H9 (cell line): Measurements from ENCODE around the gene RHBDL1. TPM values are rescaled to one million over a fixed set of nuclear protein-coding genes. Genes with fewer than 3 reads are reported as not detected.

Experiments used
- DNase-seq: peaks from one replicate; pipeline ENCODE4 v3.0.0-alpha.2; 2017
- H2AFZ ChIP-seq: one replicate; pipeline ENCODE4 v1.6.1; 2013; ENCODE audit warnings: mild to moderate bottlenecking, low read length, control low read depth, moderate library complexity
- H2AK5ac ChIP-seq: 2 replicates; pipeline ENCODE4 v1.6.1; 2013; ENCODE audit warnings: low read length, control low read depth, mixed read lengths; ENCODE audit not compliant: insufficient read length
- H2BK120ac ChIP-seq: one replicate; pipeline ENCODE4 v1.6.1; 2013; ENCODE audit warnings: low read depth, mild to moderate bottlenecking, low read length, control low read depth, inconsistent platforms; ENCODE audit not compliant: poor library complexity, severe bottlenecking
- H2BK12ac ChIP-seq: 2 replicates; pipeline ENCODE4 v1.6.1; 2013; ENCODE audit warnings: low read length, control low read depth, mixed read lengths, low read depth; ENCODE audit not compliant: insufficient read length
- H2BK15ac ChIP-seq: 2 replicates; pipeline ENCODE4 v1.6.1; 2013; ENCODE audit warnings: low read depth, low read length, control low read depth
- H2BK20ac ChIP-seq: one replicate; pipeline ENCODE4 v1.6.1; 2013; ENCODE audit warnings: low read depth, mild to moderate bottlenecking, low read length, control low read depth, inconsistent platforms; ENCODE audit not compliant: poor library complexity, severe bottlenecking
- H2BK5ac ChIP-seq: 2 replicates; pipeline ENCODE4 v1.6.1; 2013; ENCODE audit warnings: low read length, control low read depth, mixed read lengths; ENCODE audit not compliant: insufficient read length
- H3K14ac ChIP-seq: 2 replicates; pipeline ENCODE4 v1.6.1; 2013; ENCODE audit warnings: low read length, control low read depth; ENCODE audit not compliant: insufficient read depth
- H3K18ac ChIP-seq: 2 replicates; pipeline ENCODE4 v1.6.1; 2013; ENCODE audit warnings: low read depth, mild to moderate bottlenecking, mixed read lengths, low read length, control low read depth; ENCODE audit not compliant: insufficient read length
- H3K23ac ChIP-seq: 2 replicates; pipeline ENCODE4 v1.6.1; 2013; ENCODE audit warnings: low read length, control low read depth, mixed read lengths, low read depth; ENCODE audit not compliant: insufficient read length
- H3K23me2 ChIP-seq: 2 replicates; pipeline ENCODE4 v1.6.1; 2013; ENCODE audit warnings: low read depth, mild to moderate bottlenecking, mixed read lengths, low read length, control low read depth; ENCODE audit not compliant: insufficient read length, poor library complexity, severe bottlenecking
- H3K27ac ChIP-seq: 2 replicates; pipeline ENCODE4 v1.5.1; 2013; ENCODE audit warnings: low read length, control low read depth, mixed read lengths, low read depth; ENCODE audit not compliant: insufficient read length
- H3K27me3 ChIP-seq: 2 replicates; pipeline ENCODE4 v1.6.1; 2013; ENCODE audit warnings: low read length, control low read depth, inconsistent platforms; ENCODE audit not compliant: insufficient read depth
- H3K4ac ChIP-seq: 2 replicates; pipeline ENCODE4 v1.6.1; 2013; ENCODE audit warnings: low read depth, mild to moderate bottlenecking, control low read depth, inconsistent platforms, low read length, moderate library complexity
- H3K4me1 ChIP-seq: 2 replicates; pipeline ENCODE4 v1.6.1; 2013; ENCODE audit warnings: low read length, control low read depth, inconsistent platforms; ENCODE audit not compliant: insufficient read depth
- H3K4me2 ChIP-seq: 2 replicates; pipeline ENCODE4 v1.6.1; 2013; ENCODE audit warnings: low read length, control low read depth, mixed read lengths; ENCODE audit not compliant: insufficient read length, insufficient read depth
- H3K56ac ChIP-seq: 2 replicates; pipeline ENCODE4 v1.6.1; 2013; ENCODE audit warnings: low read depth, mild to moderate bottlenecking, mixed read lengths, low read length, control low read depth; ENCODE audit not compliant: insufficient read length
- H3K79me1 ChIP-seq: 2 replicates; pipeline ENCODE4 v1.6.1; 2013; ENCODE audit warnings: low read depth, mild to moderate bottlenecking, moderate library complexity, low read length, control low read depth, inconsistent platforms; ENCODE audit not compliant: insufficient read depth, poor library complexity, severe bottlenecking
- H3K79me2 ChIP-seq: 2 replicates; pipeline ENCODE4 v1.6.1; 2013; ENCODE audit warnings: low read length, control low read depth, inconsistent platforms; ENCODE audit not compliant: insufficient read depth
- H3K9ac ChIP-seq: 2 replicates; pipeline ENCODE4 v1.6.1; 2013; ENCODE audit warnings: low read length, control low read depth, mixed read lengths; ENCODE audit not compliant: insufficient read length; ENCODE audit errors: extremely low read depth
- H3K9me3 ChIP-seq: one replicate; pipeline ENCODE4 v1.6.1; 2013; ENCODE audit warnings: low read depth, low read length, inconsistent platforms; ENCODE audit not compliant: control insufficient read depth
- H3T11ph ChIP-seq: one replicate; pipeline ENCODE4 v1.6.1; 2013; ENCODE audit warnings: mild to moderate bottlenecking, low read length, control low read depth, inconsistent platforms
- H4K20me1 ChIP-seq: one replicate; pipeline ENCODE4 v1.6.1; 2013; ENCODE audit not compliant: control insufficient read depth, insufficient read length, insufficient read depth
- H4K5ac ChIP-seq: 2 replicates; pipeline ENCODE4 v1.6.1; 2013; ENCODE audit warnings: low read depth, mild to moderate bottlenecking, mixed read lengths, low read length, control low read depth; ENCODE audit not compliant: insufficient read length
- H4K8ac ChIP-seq: replicated peaks from 2 replicates; pipeline ENCODE4 v1.6.1; 2013; ENCODE audit warnings: low read length, control low read depth, mixed read lengths, low read depth; ENCODE audit not compliant: insufficient read length
- H4K91ac ChIP-seq: 2 replicates; pipeline ENCODE4 v1.6.1; 2013; ENCODE audit warnings: low read depth, mild to moderate bottlenecking, moderate library complexity, mixed read lengths, low read length, control low read depth; ENCODE audit not compliant: insufficient read length
- H3K27ac Mint-ChIP-seq, 3 experiments: 2 replicates in 2 of 3; 3 replicates in 1 of 3; pipeline ENCODE4 v1.8.0; 2020 to 2021; ENCODE audit warnings: mixed read lengths in 3 of 3, mild to moderate bottlenecking in 1 of 3, moderate library complexity in 1 of 3
- H3K27me3 Mint-ChIP-seq: 2 replicates; pipeline ENCODE4 v1.8.0; 2021; ENCODE audit warnings: low read depth, mild to moderate bottlenecking, moderate library complexity, mixed read lengths
- H3K36me3 Mint-ChIP-seq, 3 experiments: 2 replicates in 2 of 3; 3 replicates in 1 of 3; pipeline ENCODE4 v1.8.0; 2020 to 2021; ENCODE audit warnings: low read depth in 3 of 3, mixed read lengths in 3 of 3; ENCODE audit not compliant: insufficient read depth in 1 of 3
- H3K4me1 Mint-ChIP-seq, 2 experiments: 2 replicates each; pipeline ENCODE4 v1.8.0; 2020; ENCODE audit warnings: mixed read lengths in 2 of 2
- H3K4me3 Mint-ChIP-seq, 2 experiments: 2 replicates in 1 of 2; 3 replicates in 1 of 2; pipeline ENCODE4 v1.8.0; 2020 to 2021; ENCODE audit warnings: mild to moderate bottlenecking in 2 of 2, mixed read lengths in 2 of 2, moderate library complexity in 1 of 2
- H3K9me3 Mint-ChIP-seq, 2 experiments: 2 replicates in 1 of 2; 3 replicates in 1 of 2; pipeline ENCODE4 v1.8.0; 2020; ENCODE audit warnings: mild to moderate bottlenecking in 2 of 2, mixed read lengths in 2 of 2, moderate library complexity in 1 of 2
- WGBS: extraction: QIAGEN DNeasy Blood & Tissue Kit; methylation state at CpG from one replicate; pipeline ENCODE4 v1.1.7; 2013; ENCODE audit warnings: missing lambda C conversion rate, low lambda C conversion rate, mixed read lengths; ENCODE audit not compliant: insufficient read length; ENCODE audit errors: extremely low coverage; 5-methylcytosine and 5-hydroxymethylcytosine counted together
- total RNA-seq: library from RNA; stranded (reverse); gene quantifications from 2 replicates; pipeline ENCODE4 v1.2.1, GENCODE V29; 2021
- TF ChIP-seq, protein P1 (sequence below): fragments of 200-600 bp; sonication (generic); conservative IDR thresholded peaks from 3 replicates; pipeline ENCODE4 v1.8.0; 2021; ENCODE audit warnings: antibody characterized with exemption, mild to moderate bottlenecking

Gene RHBDL1
- total RNA-seq, 1 experiment from 2014 or later: 7.6 TPM

DNA sequence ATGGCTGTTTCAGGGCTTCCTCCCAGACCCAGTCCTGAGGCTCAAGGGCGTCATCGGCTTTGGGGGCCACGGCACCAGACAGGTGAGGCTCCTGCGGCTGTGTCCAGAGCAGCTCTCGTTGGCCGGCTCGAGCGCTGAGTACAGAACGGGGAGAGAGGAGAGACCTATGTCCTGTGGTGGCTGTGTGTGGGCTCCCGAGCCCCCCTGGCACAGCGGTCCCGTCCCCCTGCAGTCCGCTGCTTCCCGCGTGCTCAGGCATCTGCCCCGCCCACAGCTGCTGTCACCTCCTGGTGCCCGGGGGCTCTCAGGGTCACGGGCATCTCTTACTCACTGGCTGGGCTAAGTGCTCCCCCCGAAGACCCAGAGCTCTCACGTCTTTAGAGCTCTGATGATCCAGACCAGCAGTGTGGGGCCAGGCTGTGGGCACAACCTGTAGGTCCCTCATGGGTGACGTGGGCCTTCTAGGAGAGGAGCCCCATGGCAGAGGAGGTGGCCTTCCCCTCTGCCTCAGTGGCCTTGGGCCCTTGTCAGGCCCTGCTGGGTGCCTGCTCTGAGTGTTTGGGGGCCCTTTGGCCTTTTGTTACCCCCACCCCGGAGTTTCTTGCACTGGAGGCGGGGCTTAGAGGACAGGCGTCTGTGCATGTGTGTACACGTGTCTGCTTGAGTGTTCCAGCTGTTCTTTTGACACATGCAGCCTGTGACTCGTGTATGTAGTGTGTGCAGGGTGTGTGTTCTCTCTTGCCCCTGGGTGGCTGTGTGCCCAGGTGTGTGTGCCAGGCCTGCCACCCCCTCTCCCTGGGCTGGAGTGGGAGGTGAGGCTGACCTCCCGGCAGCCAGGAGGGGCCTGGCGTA, 22.8 kb upstream of the RHBDL1 start:
- Mint-ChIP-seq H3K27me3 (no peaks in the 10 kb centered on the region), H3K9me3 (no peaks in the 10 kb centered on the region), H3K4me3 (no peak overlapping the region), H3K27ac (no peak overlapping the region), H3K36me3 (no peaks in the 10 kb centered on the region), H3K4me1 (peaks cover 0 to 9% of the 10 kb centered on the region in 2 experiments; a peak in 2 of 4 replicates)
- H2AFZ ChIP-seq: no peak overlapping the region
- no peak overlapping the region for H2BK15ac ChIP-seq
- H3K4me1 ChIP-seq: no peaks in the 10 kb centered on the region
- H3T11ph ChIP-seq: no peak overlapping the region
- H2AK5ac ChIP-seq: no peak overlapping the region
- H3K27ac ChIP-seq: no peak overlapping the region
- no CpG with 5 or more reads among the region's 28 CpGs for WGBS
- H3K56ac ChIP-seq: no peak overlapping the region
- DNase-seq: no peak
- H2BK5ac ChIP-seq: no peak overlapping the region
- H3K4me2 ChIP-seq: no peak overlapping the region
- no peak overlapping the region for H2BK12ac ChIP-seq
- H4K20me1 ChIP-seq: no peaks in the 10 kb centered on the region
- no peaks in the 10 kb centered on the region for H3K27me3 ChIP-seq
- H4K8ac ChIP-seq: no peak overlapping the region
- no peak overlapping the region for H2BK120ac ChIP-seq
- no peak overlapping the region for H3K4ac ChIP-seq
- H3K23ac ChIP-seq: no peak overlapping the region
- H3K14ac ChIP-seq: no peak overlapping the region; the same call in 1 of the 2 replicates
- no peaks in the 10 kb centered on the region for H3K79me1 ChIP-seq
- peaks cover 9% of the 10 kb centered on the region for H3K23me2 ChIP-seq
- no peak overlapping the region for H3K18ac ChIP-seq
- no peak overlapping the region for H4K91ac ChIP-seq
- TF ChIP-seq, protein P1, sequence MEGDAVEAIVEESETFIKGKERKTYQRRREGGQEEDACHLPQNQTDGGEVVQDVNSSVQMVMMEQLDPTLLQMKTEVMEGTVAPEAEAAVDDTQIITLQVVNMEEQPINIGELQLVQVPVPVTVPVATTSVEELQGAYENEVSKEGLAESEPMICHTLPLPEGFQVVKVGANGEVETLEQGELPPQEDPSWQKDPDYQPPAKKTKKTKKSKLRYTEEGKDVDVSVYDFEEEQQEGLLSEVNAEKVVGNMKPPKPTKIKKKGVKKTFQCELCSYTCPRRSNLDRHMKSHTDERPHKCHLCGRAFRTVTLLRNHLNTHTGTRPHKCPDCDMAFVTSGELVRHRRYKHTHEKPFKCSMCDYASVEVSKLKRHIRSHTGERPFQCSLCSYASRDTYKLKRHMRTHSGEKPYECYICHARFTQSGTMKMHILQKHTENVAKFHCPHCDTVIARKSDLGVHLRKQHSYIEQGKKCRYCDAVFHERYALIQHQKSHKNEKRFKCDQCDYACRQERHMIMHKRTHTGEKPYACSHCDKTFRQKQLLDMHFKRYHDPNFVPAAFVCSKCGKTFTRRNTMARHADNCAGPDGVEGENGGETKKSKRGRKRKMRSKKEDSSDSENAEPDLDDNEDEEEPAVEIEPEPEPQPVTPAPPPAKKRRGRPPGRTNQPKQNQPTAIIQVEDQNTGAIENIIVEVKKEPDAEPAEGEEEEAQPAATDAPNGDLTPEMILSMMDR: no peak
- no peak overlapping the region for H3K9ac ChIP-seq
- H3K9me3 ChIP-seq: no peaks in the 10 kb centered on the region
- no peak overlapping the region for H4K5ac ChIP-seq
- H3K79me2 ChIP-seq: no peaks in the 10 kb centered on the region
- H2BK20ac ChIP-seq: no peak overlapping the region
